Smooth muscle cell (in vitro differentiated cells): Measurements from ENCODE around the gene KRT79. TPM values are rescaled to one million over a fixed set of nuclear protein-coding genes. Genes with fewer than 3 reads are reported as not detected.

Experiments used
- DNase-seq: peaks from one replicate; lab custom pipeline; 2025; ENCODE audit not compliant: unreplicated experiment; lab: John Stamatoyannopoulos, UW
- H2AFZ ChIP-seq: fragments of 200-600 bp; sonication (generic); 2 replicates; pipeline ENCODE4 v1.6.0; 2016; ENCODE audit warnings: antibody characterized with exemption, low read depth, mild to moderate bottlenecking
- H3F3A ChIP-seq: fragments of 200-600 bp; sonication (generic); 2 replicates; pipeline ENCODE4 v1.6.0; 2017; ENCODE audit warnings: antibody characterized with exemption, low read depth
- H3K27ac ChIP-seq: fragments of 200-600 bp; sonication (generic); 2 replicates; pipeline ENCODE4 v1.5.1; 2016; ENCODE audit warnings: low read depth, mild to moderate bottlenecking
- H3K27me3 ChIP-seq: fragments of 200-600 bp; sonication (generic); 2 replicates; pipeline ENCODE4 v1.6.1; 2016; ENCODE audit warnings: low read depth, mild to moderate bottlenecking
- H3K36me3 ChIP-seq: fragments of 200-600 bp; sonication (generic); 2 replicates; pipeline ENCODE4 v1.5.1; 2016; ENCODE audit warnings: low read depth
- H3K4me1 ChIP-seq: fragments of 200-600 bp; sonication (generic); 2 replicates; pipeline ENCODE4 v1.5.1; 2016; ENCODE audit warnings: low read depth
- H3K4me2 ChIP-seq: fragments of 200-600 bp; sonication (generic); 2 replicates; pipeline ENCODE4 v1.6.0; 2016; ENCODE audit warnings: mild to moderate bottlenecking
- H3K4me3 ChIP-seq: fragments of 200-600 bp; sonication (generic); 2 replicates; pipeline ENCODE4 v1.5.1; 2016; ENCODE audit warnings: mild to moderate bottlenecking
- H3K79me2 ChIP-seq: fragments of 200-600 bp; sonication (generic); 2 replicates; pipeline ENCODE4 v1.6.0; 2016; ENCODE audit warnings: low read depth, mild to moderate bottlenecking
- H3K9ac ChIP-seq: fragments of 200-600 bp; sonication (generic); 2 replicates; pipeline ENCODE4 v1.6.0; 2016; ENCODE audit warnings: low read depth
- H3K9me3 ChIP-seq: fragments of 200-600 bp; sonication (generic); replicated peaks from 2 replicates; pipeline ENCODE4 v1.5.1; 2016; ENCODE audit warnings: low read depth
- H4K20me1 ChIP-seq: fragments of 200-600 bp; sonication (generic); 2 replicates; pipeline ENCODE4 v1.6.0; 2016; ENCODE audit warnings: low read depth
- CTCF ChIP-seq: fragments of 200-600 bp; sonication (generic); IDR thresholded peaks from 2 replicates; pipeline ENCODE4 v1.5.1; 2017; ENCODE audit warnings: borderline replicate concordance, mild to moderate bottlenecking, antibody characterized with exemption; ENCODE audit not compliant: insufficient read depth, poor library complexity, severe bottlenecking
- WGBS: methylation state at CpG from one replicate; pipeline ENCODE4 v1.1.7; 2016; ENCODE audit warnings: low lambda C conversion rate; 5-methylcytosine and 5-hydroxymethylcytosine counted together
- polyA plus RNA-seq: library from polyadenylated mRNA; unstranded; fragments of >200 nt; fragmentation: Nextera tagmentation; extraction: Ambion mirVana; gene quantifications from 2 replicates; pipeline ENCODE4 v1.2.1, GENCODE V29; 2016
- total RNA-seq: library from RNA; depleted of rRNA; stranded (reverse); fragments of >200 nt; gene quantifications from 2 replicates; pipeline ENCODE4 v1.2.3, GENCODE V29; 2014

The KRT79 gene
- total and polyA plus RNA-seq, 2 experiments from 2014 or later: 3.4 to 4.1 TPM

GRCh38 chr12:52774629-52775250, 59.4 kb downstream of the KRT79 start:
- DNase-seq: no peak
- TF ChIP-seq CTCF: no peak

DNA sequence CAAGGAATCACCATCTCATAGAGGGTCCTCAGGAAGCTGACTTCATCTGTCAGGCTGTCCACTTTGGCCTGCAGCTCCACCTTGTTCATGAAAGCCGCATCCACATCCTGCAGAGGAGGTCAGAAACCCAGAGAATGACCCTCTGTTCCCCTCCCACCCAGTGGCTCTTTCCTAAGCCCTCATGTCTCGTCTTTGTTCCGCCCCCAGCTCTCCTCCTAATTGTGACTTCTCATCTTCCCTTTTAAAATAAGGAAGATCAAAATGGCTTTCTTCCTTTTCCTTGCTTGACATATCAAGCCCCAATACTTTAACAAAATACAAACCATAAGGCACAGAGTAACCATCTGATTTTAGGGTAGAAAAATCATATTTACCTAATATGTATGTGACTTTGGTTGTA, 61.3 kb downstream of the KRT79 start:
- Histone ChIP-seq H3K4me1 (no peaks in the 10 kb centered on the region), H3K4me2 (no peak overlapping the region), H3K4me3 (no peak overlapping the region), H3K9me3 (no peaks in the 10 kb centered on the region), H3K27ac (no peak overlapping the region), H3F3A (no peaks in the 10 kb centered on the region), H3K36me3 (no peaks in the 10 kb centered on the region), H2AFZ (no peak overlapping the region), H4K20me1 (no peaks in the 10 kb centered on the region), H3K79me2 (no peaks in the 10 kb centered on the region), H3K27me3 (peaks cover 38% of the 10 kb centered on the region), H3K9ac (no peak overlapping the region)
- WGBS: 73% methylated on average over 3 of the region's 3 CpGs
- TF ChIP-seq CTCF: no peak
- no peak for DNase-seq

More at GRCh38 chr12:52774629-52775250, 59.4 kb downstream of the KRT79 start:
- no peaks in the 10 kb centered on the region for H3K9me3 ChIP-seq
- no peaks in the 10 kb centered on the region for H3K4me1 ChIP-seq
- H3K4me3 ChIP-seq: no peak overlapping the region
- no peaks in the 10 kb centered on the region for H3K36me3 ChIP-seq
- no peaks in the 10 kb centered on the region for H4K20me1 ChIP-seq
- 76% methylated on average over 8 of the region's 8 CpGs for WGBS
- H3F3A ChIP-seq: no peaks in the 10 kb centered on the region
- H3K4me2 ChIP-seq: no peak overlapping the region
- no peak overlapping the region for H3K27ac ChIP-seq
- H3K79me2 ChIP-seq: no peaks in the 10 kb centered on the region
- no peak overlapping the region for H3K9ac ChIP-seq
- H3K27me3 ChIP-seq: peaks cover 58% of the 10 kb centered on the region
- no peak overlapping the region for H2AFZ ChIP-seq

GRCh38 chr12:52772188-52772587, 61.9 kb downstream of the KRT79 start:
- Histone ChIP-seq H3K36me3 (no peaks in the 10 kb centered on the region), H3K4me1 (no peaks in the 10 kb centered on the region), H3F3A (no peaks in the 10 kb centered on the region), H3K9ac (no peak overlapping the region), H3K79me2 (no peaks in the 10 kb centered on the region), H3K4me2 (no peak overlapping the region), H3K27me3 (peaks cover 35% of the 10 kb centered on the region), H2AFZ (no peak overlapping the region), H3K9me3 (no peaks in the 10 kb centered on the region), H4K20me1 (no peaks in the 10 kb centered on the region), H3K4me3 (no peak overlapping the region), H3K27ac (no peak overlapping the region)
- no peak for TF ChIP-seq CTCF
- whole genome bisulfite sequencing: 89% methylated on average over 4 of the region's 4 CpGs
- no peak for DNase-seq

GRCh38 chr12:52771505-52771904, 62.6 kb downstream of the KRT79 start:
- no peaks in the 10 kb centered on the region for H3K79me2 ChIP-seq
- H3F3A ChIP-seq: no peaks in the 10 kb centered on the region
- H3K4me2 ChIP-seq: no peak overlapping the region
- no peaks in the 10 kb centered on the region for H4K20me1 ChIP-seq
- DNase-seq: no peak
- H3K9ac ChIP-seq: no peak overlapping the region
- H2AFZ ChIP-seq: no peak overlapping the region
- no peak for TF ChIP-seq CTCF
- WGBS: 89% methylated on average over 4 of the region's 4 CpGs
- H3K4me3 ChIP-seq: no peak overlapping the region
- no peaks in the 10 kb centered on the region for H3K9me3 ChIP-seq
- no peak overlapping the region for H3K27ac ChIP-seq
- H3K4me1 ChIP-seq: no peaks in the 10 kb centered on the region
- H3K27me3 ChIP-seq: peaks cover 35% of the 10 kb centered on the region
- H3K36me3 ChIP-seq: no peaks in the 10 kb centered on the region
